Esophagus mucosa (tissue), 1 donor: ENCODE results near the gene THSD4. TPM values are rescaled to one million over a fixed set of nuclear protein-coding genes. Genes with fewer than 3 reads are reported as not detected.

Experiments used
- ATAC-seq: fragments of 200-7000 bp; cut with Tn5 transposase; one replicate; pipeline ENCODE4 v1.9.1; 2020
- total RNA-seq: library from RNA; stranded (reverse); gene quantifications from one replicate; pipeline ENCODE4 v1.2.4, GENCODE V29; 2023
- donor health status: DM: yes; HTN: yes; CAD: no.

The THSD4 gene
- total RNA-seq, 1 donor from 2014 or later, result 121 TPM

DNA sequence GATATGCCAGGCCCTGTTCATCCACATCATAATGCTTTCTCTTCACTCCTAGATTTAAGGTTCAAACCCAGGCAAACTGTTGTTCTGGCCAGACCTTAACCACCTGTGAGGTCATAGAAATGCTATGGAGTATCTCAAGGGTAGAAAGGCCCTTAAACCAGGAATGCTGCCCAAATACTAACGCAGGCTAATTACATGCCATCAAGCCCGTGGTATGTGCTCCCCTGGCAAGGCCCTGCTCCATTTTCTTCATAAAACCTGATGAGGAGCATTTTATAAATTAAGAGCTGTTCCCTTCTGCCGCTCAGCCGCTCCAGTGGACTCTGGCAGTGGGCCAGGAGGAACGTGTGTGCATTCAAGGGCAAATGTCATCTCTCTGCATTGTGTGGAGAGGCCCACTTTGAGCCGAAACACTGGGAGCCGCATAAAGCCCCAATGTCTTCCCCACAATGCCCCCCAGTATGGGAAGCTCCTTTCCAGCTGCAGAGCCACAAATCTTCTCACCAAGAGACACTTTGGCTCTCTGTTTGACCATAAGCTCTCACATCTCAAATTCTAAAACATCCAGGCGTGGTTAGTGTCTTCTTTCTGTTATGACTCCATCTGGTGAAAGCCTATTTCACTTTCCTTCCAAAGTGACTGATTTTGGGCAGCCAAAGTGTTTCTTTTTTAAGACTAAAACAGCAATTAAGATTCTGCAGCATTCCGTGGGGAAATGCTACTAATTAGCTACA, 484.3 kb downstream of the THSD4 start:
- ATAC-seq, result no peak

DNA sequence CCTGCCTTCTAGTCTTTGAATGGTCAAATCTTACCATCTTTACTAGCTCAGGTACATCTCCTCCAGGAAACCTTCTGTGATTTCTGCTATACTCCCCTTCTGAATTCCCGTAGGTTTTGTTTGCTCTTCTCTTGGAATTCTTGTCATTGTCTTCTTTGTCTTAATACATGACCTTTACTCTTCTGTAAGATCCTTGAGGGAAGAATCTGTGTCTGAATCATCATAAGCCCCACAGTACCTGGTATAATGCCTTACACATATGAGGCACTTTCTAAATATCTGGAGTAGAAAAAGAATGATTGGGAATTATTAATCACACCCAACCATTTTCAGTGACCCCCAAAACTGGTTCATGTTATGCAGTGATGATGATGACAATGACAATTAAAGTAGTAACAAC, 485.0 kb downstream of the THSD4 start:
- ATAC-seq, result no peak

DNA sequence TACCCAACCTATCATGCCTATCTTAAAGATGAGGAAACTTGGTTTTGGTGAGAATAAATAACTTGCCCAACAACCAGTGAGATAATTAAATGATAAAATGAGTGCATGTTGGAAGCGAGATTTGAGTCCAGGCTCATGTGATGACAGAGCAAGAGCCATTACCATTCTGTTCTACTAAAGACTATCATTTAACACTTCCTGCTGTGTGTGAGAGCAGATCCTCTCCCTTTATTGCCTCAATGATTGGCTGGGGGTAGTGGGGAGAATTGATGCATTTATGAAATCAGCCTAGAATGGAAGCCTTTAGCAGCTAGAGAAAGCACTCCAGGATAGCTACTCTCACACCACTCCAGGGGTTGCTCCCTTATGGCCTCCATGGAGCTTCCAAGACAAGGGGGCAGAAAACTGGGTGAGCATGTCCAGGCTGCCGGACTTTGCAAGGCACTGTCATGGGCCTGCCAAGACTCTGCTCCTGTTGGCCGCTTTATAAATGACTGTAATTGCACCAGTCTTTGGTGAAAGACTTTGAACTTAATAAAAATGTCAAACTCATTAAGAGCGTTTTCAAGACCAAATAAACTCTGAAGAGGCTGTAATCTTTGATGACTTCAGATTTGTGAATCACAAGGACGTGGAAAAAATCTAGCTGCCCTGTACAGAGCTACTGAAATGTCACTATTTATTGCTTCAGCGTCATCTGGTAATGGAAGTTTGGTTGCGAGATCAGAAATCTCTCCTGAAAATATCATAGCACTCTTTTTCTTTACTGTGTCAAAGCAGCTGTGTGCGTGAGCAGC, 486.0 kb downstream of the THSD4 start:
- ATAC-seq, result no peak

DNA sequence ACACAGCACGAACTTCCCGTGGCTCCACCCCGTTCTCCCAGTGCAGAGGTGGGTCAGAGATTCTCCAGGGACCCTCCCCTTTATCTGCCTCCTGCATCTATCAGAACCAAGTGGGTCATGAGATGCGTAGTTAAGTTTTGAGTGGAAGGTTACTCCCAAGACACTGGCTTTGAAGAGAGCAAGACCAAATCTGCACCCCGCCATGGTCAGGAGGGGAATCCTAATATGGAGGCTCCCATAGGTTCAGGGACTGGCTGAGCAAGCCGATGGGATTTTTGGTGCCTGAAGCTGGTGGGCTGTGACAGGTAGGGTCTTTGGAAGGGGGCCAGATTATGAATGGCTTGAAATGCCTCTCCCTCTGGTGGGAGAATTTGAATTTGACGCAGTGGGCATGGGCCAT, 488.1 kb downstream of the THSD4 start:
- ATAC-seq, result no peak

DNA sequence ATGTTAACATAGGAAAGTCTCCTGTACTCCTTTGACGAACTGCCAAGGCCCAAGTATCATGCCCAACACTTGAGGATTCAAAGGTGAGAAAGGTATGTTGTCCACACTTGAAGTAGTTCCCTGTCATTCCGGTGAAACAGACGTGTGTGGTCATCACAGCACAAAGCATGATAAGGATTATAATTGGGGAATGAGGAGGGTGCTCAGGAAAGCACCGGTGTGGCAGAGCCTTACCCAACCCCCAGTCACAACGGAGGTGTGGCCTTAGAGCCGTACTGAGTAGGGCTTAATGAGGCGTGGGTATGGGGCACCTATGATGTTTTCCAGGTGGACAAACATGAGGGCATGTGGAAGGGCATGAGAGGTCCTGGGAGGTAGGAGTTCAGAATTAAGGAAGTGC, 492.1 kb downstream of the THSD4 start:
- ATAC-seq, result no peak

DNA sequence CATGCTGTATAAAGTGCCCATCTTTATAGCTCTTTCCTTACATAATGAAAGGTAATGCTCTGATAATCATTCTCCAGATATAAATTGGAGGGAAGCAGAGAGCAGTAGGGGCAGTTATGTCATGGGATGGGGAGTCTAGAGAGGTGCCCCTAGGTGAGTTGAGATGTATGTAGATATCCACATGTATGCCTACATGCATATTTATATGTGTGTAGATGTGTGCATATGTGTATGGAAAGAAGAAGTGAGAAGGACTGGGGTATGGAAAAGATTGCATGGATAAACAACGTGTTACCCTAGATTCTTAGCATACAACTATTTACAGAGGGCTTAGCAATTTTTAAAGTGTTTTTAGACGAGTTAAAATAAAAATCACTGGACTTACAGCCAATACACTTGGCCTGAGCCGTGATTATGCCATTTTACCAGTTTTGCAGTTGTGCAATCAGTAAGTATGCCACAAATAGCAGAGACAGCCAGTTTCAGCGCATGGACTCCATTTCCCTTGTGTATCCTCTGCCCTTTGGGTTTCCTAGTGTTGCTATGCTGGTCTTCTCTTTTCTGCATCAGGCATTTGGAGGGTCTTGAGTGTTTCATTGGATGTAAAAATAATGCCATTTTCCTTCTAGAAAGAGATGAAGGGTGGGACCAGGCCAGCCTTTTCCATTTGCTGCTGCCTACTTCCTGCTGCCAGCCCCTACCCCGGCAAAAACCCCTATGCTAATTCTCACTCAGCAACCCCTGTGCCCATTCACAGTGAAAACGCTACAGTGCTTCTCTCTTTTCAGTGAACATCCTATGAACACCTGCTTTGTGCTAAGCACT, 495.7 kb downstream of the THSD4 start:
- ATAC-seq, result peak; percentile 21

DNA sequence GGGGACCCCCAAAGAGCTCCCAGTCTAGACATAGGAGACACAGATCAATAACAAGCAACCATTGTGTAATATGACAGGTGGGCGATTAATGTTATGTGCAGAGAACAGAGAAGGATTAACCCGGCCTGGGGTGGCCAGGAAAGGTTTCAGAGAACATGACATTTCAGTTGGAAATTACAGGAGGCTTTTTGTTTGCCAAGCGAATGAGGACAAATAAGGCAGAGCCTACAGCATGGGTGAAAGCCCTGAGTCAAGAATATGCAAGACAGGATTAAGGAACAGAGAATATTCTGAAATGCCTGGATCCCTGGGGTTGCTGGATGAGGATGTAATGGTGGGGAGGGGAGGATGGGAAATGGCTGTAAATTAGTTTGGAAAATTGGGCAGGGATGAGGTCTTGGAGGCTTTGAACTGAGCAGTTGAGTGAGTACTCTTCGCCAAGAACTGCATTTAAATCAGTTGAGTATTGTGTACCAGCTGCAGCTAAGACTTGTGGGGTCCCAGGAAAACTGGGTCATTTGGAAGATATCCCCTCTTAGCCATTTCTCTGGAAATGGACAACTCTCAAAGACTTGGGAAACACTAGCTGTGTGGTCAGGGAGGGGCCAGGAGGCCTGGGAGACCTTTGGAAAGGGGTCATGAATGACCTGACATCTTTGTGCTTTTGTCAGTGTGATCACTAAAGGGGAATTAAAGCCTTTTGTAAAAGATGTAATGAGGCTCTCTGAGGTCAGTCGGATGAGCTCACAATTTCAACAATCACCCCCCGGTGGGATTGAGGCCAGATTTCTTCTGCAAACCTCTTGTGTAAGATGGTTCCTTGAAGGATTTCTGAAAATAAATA, 496.5 kb downstream of the THSD4 start:
- ATAC-seq, result no peak

DNA sequence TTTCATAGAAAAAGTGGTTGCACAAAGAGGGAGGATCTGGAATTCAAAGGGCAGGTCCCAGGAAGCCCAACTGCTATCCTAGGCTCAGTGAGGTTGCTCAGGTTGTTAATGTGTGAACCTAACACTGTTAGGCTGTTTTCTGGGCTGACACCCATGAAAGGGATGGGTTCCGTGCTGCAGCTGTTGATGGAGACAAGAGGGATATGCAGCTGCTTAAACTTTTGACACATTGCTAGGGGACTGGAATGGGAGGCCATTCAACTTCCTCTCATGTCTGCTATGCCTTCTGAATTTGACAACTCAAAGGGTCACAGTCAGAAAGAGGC, 497.1 kb downstream of the THSD4 start:
- no peak for ATAC-seq

DNA sequence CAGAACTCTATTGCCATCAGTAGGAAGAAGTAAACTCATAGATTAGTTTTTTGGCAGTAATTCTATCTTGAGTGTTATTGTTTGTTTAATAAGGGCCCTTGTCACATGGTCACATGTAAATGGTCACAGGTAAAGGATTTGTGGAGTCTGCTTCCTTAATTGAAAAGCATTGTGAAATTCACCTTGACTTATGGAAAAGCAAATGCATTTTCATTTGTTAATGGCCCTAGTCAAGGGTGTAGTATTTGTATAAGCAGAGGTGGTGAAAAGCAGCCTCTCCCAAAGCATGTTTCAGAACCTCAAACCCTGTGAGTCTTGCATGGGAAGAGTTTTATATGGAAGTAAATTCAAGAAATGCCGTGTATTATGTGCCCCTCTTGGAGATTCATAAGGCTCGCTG, 497.6 kb downstream of the THSD4 start:
- no peak for ATAC-seq

DNA sequence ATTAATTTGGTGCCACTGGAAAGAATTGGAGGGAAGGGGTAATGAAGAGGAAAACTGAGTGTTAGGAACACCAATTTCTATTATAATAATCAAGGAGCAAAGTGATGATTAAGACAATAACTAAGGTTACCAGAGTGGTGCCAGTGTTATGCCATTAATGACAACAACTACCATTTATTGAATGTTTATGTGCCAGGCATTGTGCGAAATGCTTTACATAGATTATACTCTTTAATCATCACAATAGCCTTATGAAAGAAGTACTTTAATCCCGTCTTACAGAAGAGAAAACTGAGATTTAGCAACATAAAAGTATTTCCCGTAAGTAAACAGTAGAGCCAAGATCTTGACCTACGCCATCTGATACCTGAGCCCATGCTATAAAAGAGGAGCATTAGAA, 507.8 kb downstream of the THSD4 start:
- ATAC-seq, result no peak

DNA sequence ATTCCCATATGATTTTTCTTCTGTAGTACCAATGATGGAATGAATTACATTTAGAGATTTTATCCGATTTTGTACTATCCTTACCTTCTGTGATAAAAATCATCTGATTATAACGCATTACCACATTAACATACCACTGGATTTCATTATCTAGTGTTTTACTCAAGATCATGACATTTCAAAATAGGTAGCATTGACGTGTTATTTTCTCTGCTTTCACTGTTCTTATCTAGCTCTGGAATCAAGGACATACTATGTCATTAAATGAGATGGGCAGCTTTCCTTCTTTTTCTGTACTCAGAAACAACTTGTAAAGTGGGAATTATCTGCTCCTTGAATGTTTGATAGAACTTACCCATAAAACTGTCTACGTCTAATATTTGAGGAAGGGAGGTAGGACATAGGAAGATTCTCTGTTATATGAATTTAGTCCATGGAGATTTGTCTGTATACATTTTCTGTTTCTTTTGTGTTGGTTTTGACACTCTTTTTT, 511.4 kb downstream of the THSD4 start:
- no peak for ATAC-seq

DNA sequence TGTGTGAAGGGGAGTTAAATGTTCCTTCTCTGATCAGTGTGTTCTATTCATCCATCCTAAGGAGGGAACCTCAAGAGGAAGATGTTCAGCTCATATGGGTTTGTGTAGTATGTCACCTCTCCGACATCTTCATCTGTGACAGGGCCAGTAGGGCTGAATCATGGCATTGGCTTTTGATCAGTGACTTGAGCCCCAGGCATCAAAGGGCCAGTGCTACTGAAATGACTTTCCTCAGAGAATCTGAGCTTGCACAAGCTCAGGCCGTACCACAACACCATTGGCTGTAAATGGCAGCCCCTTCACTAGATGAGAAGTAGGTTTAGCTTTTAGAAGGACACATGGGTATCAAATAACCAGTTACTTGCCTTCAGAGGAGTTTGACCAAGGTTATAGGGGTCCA, 511.9 kb downstream of the THSD4 start:
- ATAC-seq, result no peak

DNA sequence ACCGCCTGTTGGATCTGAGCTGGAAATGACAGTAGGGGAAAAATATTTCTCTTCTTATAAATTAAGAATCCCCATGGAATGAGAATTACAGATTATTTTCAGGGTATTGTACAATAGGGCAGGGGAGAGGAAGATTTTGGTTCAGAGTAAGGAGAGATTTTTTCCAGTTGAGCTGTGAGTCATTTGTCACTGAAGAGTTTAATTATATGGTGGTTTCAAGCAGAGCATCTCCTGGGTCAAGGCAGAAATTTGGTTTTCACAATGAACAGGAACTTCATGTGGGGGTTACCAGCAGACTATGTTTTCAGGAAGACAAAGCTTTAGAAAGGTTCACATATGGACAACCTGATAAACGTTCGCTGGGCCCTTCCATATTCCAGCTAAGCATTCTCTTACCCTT, 512.3 kb downstream of the THSD4 start:
- no peak for ATAC-seq

DNA sequence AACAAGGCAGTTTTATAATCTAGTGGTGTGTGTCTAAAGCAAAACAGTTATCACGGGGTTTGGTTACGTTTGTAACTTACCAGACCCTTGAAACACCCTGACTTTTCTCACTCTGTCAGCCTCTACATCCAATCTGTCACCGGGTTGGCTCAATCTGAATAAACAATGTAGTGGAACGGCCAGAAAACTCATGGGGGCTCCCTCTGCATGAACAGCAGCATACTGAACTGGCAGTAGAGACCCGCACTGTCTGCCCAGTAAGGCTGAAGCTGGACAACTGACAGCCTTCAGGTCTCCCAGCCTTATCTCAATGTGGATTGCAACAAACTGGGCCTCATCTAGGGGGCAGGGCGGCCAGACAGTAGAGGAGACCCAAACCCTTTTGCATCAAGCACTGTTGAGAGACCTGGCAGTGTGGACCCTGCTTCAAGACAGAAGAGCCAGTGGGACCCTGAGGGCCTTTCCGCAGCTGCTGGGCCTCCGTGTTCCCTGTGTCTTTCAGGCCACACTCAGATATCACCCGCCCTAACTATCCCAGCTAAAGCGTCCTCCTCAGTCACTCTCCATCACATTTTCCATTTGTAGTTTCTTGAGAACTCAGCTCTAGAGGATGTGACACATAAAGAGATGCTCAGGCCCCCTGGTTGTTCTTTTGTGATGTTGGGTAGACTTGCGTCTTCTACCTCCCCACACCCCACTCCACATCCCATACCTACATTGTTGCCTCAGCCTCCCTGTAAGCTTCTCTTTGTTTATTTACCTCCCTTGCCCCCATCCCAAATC, 513.9 kb downstream of the THSD4 start:
- ATAC-seq, result no peak

DNA sequence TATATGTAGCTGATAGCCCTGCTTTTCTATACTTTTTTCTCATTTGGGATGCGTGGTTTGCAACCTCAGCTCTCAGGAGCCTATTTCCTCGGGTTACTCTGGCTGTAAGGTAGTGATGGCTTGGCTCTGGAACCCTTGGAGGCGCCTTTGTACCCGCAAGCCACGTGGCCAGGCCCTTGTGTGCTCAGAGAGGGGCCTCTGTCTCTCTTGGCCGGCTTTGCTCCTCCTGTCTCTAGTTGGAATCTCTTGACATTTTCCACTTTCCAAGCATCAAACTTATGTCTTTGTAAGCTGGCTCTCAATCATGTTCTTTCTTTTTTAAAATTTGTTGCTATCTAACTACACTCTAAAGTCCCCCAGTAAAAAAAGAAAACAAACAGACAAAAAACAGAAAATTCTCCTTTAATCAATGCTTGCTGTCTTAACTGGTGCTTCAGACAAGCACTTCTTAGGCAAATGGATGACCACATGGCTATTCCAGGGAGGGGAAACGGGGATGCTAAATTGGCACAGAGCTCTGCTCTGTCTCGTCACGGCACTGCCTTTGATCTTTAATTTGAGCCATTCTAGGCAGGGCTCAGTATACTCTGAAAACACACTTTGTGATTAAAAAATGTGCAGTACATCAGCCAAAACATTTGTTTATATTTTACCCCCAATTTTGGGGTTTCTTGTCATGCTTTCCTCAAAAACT, 514.7 kb downstream of the THSD4 start:
- no peak for ATAC-seq

DNA sequence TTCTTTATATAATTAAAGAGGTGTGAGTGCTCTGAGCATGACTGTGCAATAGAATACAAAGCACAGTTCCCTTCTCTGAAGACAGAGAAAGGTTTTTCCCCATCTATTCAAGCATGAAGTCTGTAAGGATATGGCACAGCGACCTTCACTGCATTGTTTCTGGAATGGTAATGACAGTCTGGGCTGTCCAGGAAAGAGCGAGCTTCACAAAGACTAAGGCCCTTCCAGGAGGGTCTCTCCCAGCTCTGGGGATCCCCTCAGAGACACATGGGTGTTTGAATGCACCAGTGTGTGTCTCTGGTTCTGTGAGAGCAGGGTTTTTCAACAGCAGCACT, 515.2 kb downstream of the THSD4 start:
- ATAC-seq, result no peak

DNA sequence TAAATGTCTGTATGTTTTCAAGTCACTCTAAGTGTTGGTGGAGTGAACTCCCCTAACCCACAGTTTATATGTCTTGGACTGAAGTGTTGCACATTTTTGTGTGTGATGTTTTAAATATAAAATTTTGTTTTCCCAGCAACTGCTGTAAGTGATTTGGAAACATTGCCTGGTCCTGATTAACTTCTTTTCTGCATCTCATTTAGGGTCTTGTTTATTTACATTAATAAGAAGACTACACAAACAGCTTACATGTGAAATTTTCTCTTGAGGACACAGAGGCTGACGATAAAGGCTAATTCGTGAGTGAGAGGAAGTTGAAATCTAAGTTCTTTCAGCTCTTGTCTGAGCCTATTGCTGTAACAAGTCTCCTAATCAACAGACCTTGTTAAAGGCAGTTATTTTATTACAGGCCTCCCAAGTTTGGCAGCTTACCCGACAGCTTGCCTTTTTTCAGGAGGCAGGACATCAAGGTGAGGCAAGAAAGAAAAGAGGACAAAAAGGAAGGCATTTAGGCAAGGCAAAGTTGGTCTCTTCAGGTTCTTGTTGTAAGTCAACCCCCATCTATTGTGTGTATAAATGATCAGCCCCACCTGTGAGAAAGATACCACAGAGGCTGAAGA, 517.4 kb downstream of the THSD4 start:
- ATAC-seq, result no peak

DNA sequence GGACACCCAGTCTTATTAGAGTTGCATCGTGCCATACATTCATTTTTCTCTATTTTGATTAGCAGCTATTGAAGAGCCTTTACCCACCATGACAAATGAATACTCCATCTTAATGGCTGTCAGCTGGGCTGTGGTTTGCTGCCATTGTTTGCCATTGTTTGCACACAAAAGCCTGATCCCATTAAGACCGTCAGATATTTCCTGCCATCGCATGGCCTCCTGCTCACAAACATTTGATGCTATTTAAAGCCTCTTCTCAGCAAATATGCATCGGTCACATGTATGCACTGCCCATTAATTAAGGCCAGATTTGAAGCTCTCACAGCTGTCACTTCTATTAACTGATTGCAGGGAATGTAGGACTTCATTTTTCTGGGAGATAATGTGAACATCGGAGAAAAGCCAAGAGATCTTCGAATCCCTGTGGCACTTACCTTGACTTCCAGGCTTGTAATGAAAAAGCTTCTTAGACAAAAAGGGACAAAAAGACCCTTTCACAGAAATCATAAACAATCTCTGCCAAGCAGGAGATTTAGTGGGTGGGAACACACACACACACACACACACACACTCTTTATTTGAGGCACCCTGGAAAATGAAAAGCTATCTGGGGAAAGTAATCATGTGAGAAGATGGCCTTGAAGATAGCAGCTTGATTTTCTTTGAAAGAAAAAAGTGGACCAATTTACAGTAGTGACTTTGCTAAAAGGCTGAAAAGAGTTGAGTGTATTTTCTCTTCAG, 519.7 kb downstream of the THSD4 start:
- no peak for ATAC-seq

DNA sequence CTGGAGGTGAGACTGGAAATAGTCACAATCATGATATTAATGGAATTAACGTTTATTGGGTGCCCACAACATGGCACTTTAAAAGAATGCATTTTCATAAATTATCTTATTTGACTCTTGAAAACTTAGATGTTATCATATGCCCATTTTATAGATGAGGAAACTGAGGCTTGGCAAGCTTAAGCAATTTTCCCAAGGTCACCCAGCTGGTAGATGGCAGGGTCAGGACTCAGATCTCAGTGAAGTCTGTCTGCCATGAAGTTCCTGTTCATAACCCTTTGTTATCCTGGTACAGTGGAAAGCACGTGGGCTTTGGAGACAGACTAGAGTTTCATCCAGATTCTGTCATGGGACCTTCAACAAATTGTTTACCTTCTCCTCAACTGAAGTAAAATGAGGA, 520.5 kb downstream of the THSD4 start:
- ATAC-seq, result no peak

DNA sequence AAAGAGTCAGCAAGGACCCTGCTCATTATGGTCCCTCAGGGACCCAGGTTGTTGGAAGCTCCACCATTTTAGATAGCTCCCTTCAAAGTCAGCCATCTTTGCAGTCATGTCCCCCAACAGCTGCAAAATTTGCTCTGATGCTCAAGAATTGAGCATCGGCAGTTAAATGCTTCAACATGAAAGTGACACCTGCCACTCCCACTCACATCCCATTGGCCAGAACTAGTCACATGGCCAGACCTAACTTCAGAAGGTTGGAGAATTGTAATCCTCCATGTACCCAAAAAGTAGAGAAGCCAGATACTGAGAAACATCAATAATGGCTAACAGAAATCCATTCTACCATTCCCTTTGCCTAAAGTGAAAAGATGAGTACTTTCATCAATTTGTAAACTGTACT, 523.6 kb downstream of the THSD4 start:
- no peak for ATAC-seq
